ENCODE data around the gene RBMS3. TPM values are rescaled to one million over a fixed set of nuclear protein-coding genes. Genes with fewer than 3 reads are reported as not detected.

RBMS3 gene
- total RNA-seq, 4 donors from 2014 or later, result 3.8 to 18.7 (median 14.6) TPM

DNA sequence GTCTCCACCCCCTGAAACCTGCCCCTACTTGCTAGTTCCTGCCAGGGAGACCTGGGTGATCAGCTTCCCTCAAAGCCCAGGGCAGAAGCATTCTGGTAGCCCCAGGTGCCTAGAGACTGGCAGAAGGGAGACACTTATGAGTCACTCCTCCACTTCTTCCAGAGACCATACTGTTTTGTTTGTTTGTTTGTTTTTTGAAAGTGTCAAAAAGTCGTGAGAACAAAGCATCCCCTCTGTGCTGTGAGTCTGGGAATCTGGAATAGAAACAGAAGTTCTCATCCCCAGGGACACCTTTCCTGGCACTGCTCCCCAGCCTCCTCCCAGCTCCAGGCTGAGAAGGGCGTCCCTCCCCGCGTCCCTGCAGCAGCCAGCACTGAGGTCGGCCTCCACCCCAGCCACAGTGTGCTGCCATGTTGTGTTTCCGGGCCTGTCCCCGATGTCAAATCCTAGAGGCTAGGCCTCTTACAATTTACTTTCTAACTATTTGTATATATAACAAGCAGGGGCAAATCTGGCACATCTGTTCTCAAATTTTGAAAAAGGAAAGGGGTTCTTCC is 573.0 kb downstream of the RBMS3 start:
- Histone ChIP-seq H3K9me3 (no peaks in the 10 kb centered on the region), H3K27me3 (no peaks in the 10 kb centered on the region), H3K4me3 (no peak overlapping the region), H3K36me3 (no peaks in the 10 kb centered on the region), H3K4me1 (no peaks in the 10 kb centered on the region), H3K27ac (no peak overlapping the region)
- TF ChIP-seq EP300 (IDR thresholded peaks at IDR 0.05; ENCODE audit: low read depth), result no peak
- no peak for TF ChIP-seq POLR2A (IDR thresholded peaks at IDR 0.05)
- TF ChIP-seq, protein P1, sequence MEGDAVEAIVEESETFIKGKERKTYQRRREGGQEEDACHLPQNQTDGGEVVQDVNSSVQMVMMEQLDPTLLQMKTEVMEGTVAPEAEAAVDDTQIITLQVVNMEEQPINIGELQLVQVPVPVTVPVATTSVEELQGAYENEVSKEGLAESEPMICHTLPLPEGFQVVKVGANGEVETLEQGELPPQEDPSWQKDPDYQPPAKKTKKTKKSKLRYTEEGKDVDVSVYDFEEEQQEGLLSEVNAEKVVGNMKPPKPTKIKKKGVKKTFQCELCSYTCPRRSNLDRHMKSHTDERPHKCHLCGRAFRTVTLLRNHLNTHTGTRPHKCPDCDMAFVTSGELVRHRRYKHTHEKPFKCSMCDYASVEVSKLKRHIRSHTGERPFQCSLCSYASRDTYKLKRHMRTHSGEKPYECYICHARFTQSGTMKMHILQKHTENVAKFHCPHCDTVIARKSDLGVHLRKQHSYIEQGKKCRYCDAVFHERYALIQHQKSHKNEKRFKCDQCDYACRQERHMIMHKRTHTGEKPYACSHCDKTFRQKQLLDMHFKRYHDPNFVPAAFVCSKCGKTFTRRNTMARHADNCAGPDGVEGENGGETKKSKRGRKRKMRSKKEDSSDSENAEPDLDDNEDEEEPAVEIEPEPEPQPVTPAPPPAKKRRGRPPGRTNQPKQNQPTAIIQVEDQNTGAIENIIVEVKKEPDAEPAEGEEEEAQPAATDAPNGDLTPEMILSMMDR (IDR thresholded peaks at IDR 0.05), result no peak
- no peak for TF ChIP-seq POLR2AphosphoS5 (IDR thresholded peaks at IDR 0.05)
- in situ Hi-C loops (cut with MboI; ENCODE audit: low pct_ligation_motif_present in 1 of 4, low pct_unique_long_range_greater_than_20kb in 1 of 4, low sequenced_read_pairs in 3 of 4) (no loop called here), intact Hi-C loops (cut with DNase I; ENCODE audit: low total_unique reads) (no loop called here)
- WGBS, 2 donors (ENCODE audit: low coverage in 1 of 2), result 87 to 88% methylated on average over 7 of the region's 7 CpGs
- DNase-seq, result no peak

- intact Hi-C loops (cut with DNase I; ENCODE audit: low total_unique reads), result no loop called here
Observed at GRCh38 chr3:29854821-29855220, 574.0 kb downstream of the RBMS3 start.

GRCh38 chr3:29859726-29860270 is 578.9 kb downstream of the RBMS3 start:
- intact Hi-C loops (cut with DNase I; ENCODE audit: low total_unique reads), result no loop called here
- DNase-seq, result no peak
- no peak for TF ChIP-seq POLR2AphosphoS5 (IDR thresholded peaks at IDR 0.05)
- TF ChIP-seq, protein P1 (IDR thresholded peaks at IDR 0.05), result no peak
- no peak for TF ChIP-seq POLR2A (IDR thresholded peaks at IDR 0.05)
- TF ChIP-seq EP300 (IDR thresholded peaks at IDR 0.05; ENCODE audit: low read depth), result no peak
- Histone ChIP-seq H3K4me3 (no peak overlapping the region), H3K4me1 (no peaks in the 10 kb centered on the region), H3K27ac (no peak overlapping the region), H3K27me3 (no peaks in the 10 kb centered on the region), H3K36me3 (no peaks in the 10 kb centered on the region), H3K9me3 (no peaks in the 10 kb centered on the region)
- in situ Hi-C loops (cut with MboI; ENCODE audit: low pct_ligation_motif_present in 1 of 4, low pct_unique_long_range_greater_than_20kb in 1 of 4, low sequenced_read_pairs in 3 of 4), result no loop called here
- 50 to 73% methylated on average over 1 of the region's 1 CpG for WGBS, 2 donors (ENCODE audit: low coverage in 1 of 2)

More at GRCh38 chr3:29854821-29855220, 574.0 kb downstream of the RBMS3 start:
- no peaks in the 10 kb centered on the region for H3K9me3 ChIP-seq
- no peak overlapping the region for H3K4me3 ChIP-seq
- H3K27ac ChIP-seq, result no peak overlapping the region
- TF ChIP-seq POLR2A (IDR thresholded peaks at IDR 0.05) (no peak), EP300 (IDR thresholded peaks at IDR 0.05; ENCODE audit: low read depth) (no peak), POLR2AphosphoS5 (IDR thresholded peaks at IDR 0.05) (no peak)
- TF ChIP-seq, protein P1 (IDR thresholded peaks at IDR 0.05), result no peak
- H3K27me3 ChIP-seq, result no peaks in the 10 kb centered on the region
- DNase-seq, result no peak
- no peaks in the 10 kb centered on the region for H3K36me3 ChIP-seq
- no peaks in the 10 kb centered on the region for H3K4me1 ChIP-seq
- in situ Hi-C loops (cut with MboI; ENCODE audit: low pct_ligation_motif_present in 1 of 4, low pct_unique_long_range_greater_than_20kb in 1 of 4, low sequenced_read_pairs in 3 of 4), result no loop called here

GRCh38 chr3:29864809-29865208 is 583.9 kb downstream of the RBMS3 start:
- H3K27ac ChIP-seq, result no peak overlapping the region
- H3K9me3 ChIP-seq, result no peaks in the 10 kb centered on the region
- no peak overlapping the region for H3K4me3 ChIP-seq
- no peaks in the 10 kb centered on the region for H3K27me3 ChIP-seq
- no peaks in the 10 kb centered on the region for H3K36me3 ChIP-seq
- intact Hi-C loops (cut with DNase I; ENCODE audit: low total_unique reads) (no loop called here), in situ Hi-C loops (cut with MboI; ENCODE audit: low pct_ligation_motif_present in 1 of 4, low pct_unique_long_range_greater_than_20kb in 1 of 4, low sequenced_read_pairs in 3 of 4) (no loop called here)
- TF ChIP-seq POLR2A (IDR thresholded peaks at IDR 0.05) (no peak), POLR2AphosphoS5 (IDR thresholded peaks at IDR 0.05) (no peak)
- TF ChIP-seq, protein P1 (IDR thresholded peaks at IDR 0.05), result no peak
- 79% methylated on average over 1 of the region's 1 CpG; no CpG with 5 or more reads in 1 of the 2 donors for WGBS, 2 donors (ENCODE audit: low coverage in 1 of 2)
- no peaks in the 10 kb centered on the region for H3K4me1 ChIP-seq
- no peak for DNase-seq
